ENCODE data around the gene PCBP4.
A peak's percentile ranks its signal among the peaks of the same experiment; 100 is the strongest.

The PCBP4 gene

DNA sequence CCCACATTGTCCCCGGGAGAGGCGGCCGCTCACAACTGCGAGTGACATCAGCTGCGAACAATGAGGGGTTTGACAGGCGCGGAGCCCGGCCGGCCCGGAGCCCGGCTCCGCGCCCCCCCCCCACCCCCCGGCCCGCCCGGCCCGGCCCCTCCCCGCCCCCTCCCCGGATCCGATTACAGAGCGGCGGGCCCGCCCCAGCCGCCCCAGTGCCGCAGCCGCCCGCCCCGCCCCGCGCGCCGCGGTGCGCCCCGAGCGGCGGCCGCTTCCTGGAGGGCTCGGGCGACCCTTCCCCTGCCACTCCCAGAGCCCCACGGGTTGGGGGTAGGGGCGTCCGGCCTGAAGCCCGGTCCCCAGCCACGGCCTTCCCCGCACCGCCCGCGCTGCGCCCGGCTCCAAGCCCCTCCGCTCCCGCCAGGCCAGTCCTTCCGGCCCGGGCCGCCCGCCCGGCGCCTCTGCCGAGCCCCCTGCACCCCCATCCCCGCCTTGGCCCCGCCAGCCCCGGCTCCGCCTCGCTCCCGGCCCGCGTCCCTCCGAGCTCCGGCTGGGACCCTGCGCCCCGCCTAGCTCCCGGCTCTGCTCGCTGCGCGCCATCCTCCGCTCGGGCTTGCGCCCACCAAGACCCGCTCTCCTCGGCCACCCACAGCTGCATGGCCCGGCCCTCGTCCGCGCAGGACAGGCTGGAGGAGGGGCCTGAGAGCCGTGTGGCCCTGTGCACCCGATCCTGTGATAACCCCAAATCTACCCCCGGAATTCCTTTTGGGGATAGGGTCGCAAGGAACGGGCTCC lies at the start of gene PCBP4:
Gene PCBP4 (minus strand): TSS at position 71 of the 786 bp plus-strand sequence. CDS start 6,214 bp downstream, outside the sequence.
- DNase-seq (ENCODE audit: insufficient read length, low spot score) = peak; percentile 71
- no peak for FAIRE-seq

DNA sequence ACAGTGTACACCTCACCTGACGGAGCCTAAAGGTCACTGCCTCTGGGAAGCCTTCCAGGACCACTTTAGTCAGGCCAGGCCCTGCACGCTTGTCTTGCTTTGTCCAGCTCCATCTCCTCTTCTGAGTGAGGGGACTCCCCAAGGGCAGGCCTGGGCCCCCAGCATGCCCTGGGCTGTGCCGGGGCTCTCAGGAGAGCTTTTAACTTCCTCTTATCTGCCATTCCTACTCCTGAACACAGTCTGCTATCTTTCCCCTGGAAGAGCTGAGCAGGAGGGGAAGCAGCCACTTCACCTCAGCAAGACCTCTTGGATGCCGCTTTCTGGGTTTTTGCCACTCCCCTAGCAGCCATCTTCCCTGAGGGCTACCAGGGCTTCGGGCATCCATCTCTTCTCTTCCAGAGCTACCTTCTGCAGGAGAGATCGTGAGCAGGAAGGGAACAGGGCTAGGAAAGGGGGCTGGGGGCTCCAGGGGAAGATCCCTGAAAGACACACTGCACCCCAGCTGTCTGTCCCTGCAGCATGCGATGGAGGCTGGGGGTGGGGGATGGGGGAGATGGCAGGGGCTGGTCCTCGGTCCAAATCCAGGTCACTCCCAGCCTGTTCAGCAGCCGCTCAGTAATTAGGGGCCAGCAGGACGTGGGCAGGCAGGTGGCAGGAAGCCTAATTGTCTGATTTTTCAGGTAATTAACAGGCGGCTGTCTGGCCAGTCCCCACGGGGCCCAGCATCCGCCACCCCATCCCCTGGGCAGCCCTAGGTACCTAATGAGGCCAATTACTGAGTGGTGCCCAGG lies 48.4 kb upstream of the PCBP4 start:
- DNase-seq (ENCODE audit: insufficient read length, low spot score) = no peak
- FAIRE-seq = no peak

DNA sequence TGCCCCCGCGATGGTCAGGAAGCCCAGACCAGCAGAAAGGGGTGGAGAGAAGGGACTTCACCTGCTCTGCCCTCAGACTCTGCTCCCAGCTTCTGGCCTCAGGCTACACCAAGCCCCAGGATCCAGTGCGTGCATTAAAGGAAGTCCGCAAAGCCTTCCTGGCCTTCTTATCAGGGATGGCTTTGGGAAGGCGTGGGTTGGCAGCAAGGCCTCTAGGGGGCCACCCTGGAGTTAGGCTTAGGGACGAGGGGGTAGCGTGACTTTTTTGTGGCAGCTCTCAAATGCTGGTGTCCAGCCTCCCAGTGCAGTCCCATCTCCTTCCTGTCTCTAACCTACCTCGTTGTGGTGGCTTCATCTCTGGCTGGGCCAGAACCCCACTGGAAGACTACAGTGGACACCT lies 47.4 kb upstream of the PCBP4 start:
- DNase-seq (ENCODE audit: insufficient read length, low spot score) (no peak), FAIRE-seq (no peak)

DNA sequence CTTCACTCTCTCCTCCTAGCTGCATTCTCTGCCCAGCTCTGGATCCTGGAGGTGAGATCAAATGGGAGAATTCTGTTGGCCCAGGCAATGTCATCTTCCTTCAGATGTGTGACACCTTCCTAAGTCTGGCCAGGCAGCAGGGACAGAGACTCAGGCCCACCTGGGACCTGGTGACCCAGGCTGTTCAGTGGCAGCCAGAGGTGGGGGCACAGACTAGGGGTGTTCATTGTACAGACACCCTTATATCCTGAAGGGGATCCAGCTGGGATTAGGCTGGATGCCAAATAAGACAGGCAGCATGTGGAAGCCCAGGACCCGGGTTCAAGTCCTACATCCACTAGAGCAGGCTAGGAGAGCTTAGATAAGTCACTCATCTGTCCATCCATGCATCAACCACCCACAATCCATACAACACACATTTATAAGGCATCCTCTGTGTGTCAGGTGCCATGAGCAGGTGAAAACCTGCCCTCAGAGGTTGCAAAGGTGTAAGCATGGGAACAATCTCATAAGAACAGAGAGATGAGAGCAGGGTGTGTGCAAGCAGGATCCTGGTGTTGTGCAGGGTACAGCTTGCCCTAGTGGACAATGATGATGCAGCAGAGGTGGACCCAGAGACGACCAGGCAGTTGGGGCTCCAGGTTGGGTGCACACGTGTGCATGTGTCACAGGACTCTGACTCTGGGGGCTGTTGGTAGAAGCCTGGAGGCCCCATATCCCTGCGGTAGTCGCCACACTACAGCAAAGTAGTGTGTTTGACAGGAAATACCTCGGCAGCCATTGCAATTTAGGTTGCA lies 46.7 kb upstream of the PCBP4 start:
- DNase-seq (ENCODE audit: insufficient read length, low spot score) = no peak
- FAIRE-seq = peak; percentile 76

DNA sequence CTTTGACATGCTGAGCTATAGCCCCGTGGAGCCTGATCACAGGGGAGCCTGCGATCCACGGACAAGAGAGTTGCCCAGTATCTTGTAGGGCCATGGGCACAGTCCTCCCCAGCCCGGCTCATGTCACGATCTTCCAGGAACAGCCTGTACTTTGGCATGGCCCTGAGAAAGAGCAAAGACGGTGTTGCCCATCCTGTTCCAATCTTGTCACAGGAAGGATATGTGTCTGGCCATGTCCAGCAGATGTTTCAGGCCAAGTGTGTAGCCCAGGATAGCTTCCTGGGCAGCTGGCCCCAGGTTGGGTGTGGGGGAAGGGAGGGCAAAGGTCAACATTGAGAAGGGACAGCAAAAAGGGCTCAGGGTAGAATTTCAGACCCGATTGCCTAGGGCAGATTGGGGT lies 45.4 kb upstream of the PCBP4 start:
- DNase-seq (ENCODE audit: insufficient read length, low spot score) (no peak), FAIRE-seq (no peak)

DNA sequence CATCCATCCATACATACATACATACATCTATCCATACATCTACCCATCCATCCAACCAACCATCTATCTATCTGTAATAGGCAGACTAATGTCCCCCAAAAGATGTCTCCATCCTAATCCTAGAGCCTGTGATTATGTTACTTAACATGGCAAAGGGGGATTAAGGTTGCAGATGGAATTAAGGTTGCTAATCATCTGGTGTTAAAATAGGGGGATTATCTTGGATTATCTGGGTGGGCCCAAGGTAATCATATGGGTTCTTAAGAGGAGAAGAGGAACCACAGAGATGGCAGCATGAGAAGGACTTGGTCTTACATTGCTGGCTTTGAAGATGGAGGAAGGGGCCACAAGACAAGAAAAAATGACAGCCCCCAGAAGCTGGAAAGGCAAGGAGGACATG lies 43.2 kb upstream of the PCBP4 start:
- DNase-seq (ENCODE audit: insufficient read length, low spot score) (no peak), FAIRE-seq (no peak)

DNA sequence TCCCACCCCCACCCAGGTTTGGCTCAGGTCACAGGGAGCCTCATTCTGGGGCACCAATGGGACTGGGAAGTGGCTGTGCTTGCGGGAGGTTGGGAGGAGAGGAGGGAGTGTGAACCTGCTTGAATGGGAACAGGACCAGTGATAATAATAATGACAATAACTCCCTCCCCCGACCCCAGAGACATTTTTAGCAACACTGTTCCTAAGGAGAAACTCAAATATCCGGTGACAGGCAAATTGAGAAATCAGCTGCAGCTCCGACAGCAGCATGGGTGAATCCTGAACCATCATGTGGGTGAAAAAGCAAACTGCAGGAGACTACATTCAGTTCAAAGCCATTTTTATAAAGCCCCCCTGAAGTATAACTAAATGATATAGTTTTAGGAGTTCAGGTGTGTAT lies 40.0 kb upstream of the PCBP4 start:
- FAIRE-seq (no peak), DNase-seq (ENCODE audit: insufficient read length, low spot score) (no peak)

DNA sequence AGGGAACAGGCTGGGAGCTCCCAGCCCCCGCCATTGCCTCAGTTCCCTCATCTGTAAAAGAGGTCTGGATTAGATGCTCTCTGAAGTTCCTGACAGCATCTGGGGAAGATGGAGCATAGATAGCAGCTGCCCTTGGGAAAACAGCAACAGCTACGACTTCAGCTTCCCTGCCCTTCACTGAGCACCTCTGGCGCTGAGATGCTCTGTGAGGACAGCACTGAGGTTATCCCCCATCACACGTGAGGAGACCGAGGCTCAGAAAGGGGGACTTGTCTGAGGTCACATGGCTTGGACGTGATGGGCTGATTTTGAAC lies 39.5 kb upstream of the PCBP4 start:
- DNase-seq (ENCODE audit: insufficient read length, low spot score) (no peak), FAIRE-seq (peak; percentile 54)

DNA sequence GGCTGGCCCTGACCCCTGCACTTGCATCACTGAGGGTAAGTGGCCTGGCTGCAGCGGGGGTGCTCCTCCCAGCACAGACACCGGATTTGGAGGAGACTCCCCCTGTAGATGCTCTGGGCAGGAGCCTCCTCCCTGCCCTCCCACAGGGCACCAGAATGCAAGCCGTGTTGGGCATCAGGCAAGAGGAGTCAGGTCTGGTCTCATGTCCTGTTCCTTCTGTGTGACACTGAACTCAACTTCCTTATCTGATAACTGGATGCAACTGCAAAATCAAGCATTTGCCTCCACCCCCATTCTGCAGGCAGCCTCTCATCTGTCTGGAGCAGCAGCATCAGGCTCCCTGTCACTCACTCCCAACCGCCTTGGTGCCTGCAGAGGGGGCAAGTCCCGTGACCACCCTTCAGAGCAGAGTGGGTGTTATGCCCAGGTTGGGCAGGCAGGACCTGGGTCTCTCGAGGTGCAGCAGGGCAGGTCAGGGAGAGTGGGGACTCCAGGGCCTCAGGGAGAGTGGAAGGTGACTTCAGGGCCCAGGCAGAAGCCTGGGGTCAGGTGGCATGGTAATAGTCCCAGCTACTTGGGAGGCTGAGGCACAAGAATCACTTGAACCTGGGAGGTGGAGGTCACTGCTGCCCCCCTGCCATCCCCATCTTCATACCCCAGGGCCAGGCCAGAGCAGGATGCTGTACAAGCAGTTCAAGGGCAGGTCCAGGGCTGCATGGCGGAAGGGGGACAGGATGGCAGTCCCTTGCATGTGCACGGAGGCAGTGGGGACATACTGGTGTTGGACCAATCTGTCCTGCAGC lies 39.0 kb upstream of the PCBP4 start:
- FAIRE-seq (peak; percentile 75), DNase-seq (ENCODE audit: insufficient read length, low spot score) (no peak)

DNA sequence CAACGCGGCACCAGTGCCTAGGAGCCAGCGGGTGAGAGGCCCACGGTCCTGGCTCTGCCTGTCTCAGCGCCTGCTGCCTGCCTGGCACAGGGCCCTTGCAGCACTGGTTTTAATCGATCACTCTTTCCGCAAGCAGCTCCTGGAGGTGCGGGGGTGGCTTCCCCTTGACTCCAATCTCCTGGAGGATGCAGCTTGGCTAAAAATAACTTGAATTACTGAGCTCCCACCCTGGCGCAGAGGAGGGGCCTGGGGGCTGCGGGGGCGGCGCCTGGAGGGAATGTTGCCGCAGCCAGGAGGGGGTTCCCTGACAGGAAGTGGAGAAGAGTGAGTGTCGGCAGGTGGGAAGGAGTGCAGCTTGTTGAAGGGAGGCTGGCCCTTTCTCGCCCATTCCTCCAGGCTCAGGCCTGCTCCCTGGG lies 38.3 kb upstream of the PCBP4 start:
- peak; percentile 75 for DNase-seq (ENCODE audit: insufficient read length, low spot score)
- peak; percentile 88 for FAIRE-seq

DNA sequence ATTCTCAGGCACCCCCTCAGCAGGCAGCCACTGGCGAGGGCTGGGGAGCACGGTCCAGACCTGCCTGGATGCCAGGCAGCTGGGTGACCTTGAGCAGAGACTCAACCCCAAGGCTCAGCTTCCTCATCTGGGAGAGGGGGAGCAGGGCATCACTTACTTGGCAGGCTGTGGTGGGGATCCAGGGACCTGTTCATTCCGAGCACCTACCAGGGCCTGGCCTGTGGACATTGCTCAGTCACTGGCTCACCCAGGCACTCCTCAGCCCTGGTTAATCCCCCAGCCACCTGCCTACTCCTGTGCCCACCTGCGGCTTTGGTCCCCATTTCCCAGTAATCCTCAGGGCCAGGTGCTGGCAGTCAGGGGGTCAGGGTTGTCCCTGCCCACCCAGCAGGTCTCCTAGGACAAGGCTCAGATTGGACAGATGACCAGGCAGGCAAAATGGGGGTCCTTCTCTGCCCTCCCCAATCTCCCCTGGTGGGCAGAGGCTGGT lies 37.7 kb upstream of the PCBP4 start:
- DNase-seq (ENCODE audit: insufficient read length, low spot score) (no peak), FAIRE-seq (no peak)

DNA sequence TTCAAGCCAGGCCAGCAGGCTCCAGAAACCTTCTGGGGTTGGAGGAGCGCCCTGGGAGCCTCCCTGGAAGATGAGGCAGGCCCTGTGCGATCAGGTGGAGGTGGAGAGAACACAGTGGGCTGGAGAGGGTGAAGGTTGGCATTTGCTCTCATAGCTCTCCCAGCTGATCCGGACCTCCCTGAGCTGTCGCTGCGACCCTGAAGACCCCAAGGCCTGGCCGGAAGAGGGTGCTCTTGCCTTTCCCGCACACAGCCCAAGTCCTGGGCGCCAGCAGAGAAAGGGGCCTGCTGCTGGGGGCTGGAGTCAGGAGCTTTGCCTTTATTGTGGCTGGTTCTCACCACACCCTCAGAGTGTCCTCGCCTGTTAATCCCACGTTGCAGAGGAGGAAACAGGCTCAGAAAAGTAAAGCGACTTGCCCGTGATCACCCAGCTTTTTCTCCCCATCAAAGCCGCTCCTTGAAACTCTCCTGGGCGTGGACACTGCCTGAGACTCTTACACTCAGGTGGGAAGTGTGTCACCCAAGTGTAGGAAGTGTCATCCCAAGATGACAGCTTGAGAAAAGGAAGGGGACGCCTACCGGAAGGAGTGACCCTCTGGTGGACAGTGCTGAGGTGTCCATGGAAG lies 37.0 kb upstream of the PCBP4 start:
- DNase-seq (ENCODE audit: insufficient read length, low spot score) = peak; percentile 60
- FAIRE-seq = peak; percentile 28

DNA sequence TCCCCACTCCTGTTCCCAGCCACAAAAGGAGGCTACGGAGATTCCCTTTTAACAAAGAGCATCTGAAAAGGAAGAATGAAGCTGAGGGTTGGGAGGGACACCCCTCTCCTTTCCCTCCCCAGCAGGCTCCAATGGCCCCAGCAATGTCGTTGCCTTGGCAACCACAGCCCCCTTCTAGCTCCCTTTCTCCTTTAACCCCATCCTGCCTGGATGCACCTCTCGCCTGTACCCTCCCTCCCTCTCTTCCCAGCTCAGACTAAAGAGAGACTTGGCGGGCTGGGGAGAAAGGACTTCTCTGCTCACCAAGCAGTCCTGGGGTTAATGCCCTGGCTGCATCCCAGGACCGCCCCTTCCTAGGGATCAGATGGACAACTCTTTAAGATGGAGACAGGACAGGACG lies 35.5 kb upstream of the PCBP4 start:
- DNase-seq (ENCODE audit: insufficient read length, low spot score) (no peak), FAIRE-seq (peak; percentile 4)

DNA sequence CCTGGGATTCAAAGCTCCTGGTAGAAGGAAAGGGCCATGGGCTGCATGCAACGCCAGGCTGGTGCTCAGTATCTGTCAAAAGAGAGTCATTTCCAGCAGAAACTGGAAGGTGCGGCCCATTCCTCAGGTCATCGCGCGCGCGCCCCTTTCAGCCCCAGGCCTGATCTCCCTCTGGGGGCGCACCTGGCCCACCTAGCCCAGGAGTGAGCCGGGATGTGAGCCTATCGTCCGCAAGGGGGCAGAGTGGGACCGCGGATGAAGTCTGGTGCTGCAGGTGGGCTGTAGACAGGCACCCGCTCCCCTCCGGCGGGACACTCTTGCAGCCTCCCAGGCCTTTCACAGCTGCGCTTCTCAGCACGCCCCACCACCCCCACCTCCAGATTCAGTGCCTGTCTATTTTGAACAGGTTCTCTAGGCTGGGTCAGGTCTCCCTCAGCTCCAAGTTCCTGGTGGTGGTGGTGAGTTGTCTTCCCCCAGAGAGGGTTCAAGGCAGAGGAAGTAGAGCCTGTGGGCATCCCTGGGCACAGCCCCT lies 34.3 kb upstream of the PCBP4 start:
- FAIRE-seq = peak; percentile 97
- peak; percentile 94 for DNase-seq (ENCODE audit: insufficient read length, low spot score)

DNA sequence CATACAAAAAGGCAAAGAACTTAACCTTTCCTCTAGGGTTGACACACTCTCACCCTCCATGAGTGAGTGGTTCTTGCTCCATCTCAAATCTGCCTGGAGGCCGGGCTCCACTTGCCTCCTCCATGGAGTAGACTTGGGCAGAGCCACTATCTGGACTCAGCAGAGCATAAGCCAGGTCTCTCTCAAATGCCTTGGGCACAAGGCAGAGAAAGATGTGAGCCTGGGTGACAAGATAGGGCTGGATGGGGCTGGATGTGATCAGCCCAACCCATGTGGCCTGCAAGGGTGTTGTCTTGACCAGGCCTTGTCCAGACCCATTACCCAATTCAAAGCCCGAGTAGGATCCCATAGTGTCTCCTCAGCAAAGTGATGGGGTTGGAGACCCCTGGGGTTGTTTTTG lies 32.6 kb upstream of the PCBP4 start:
- FAIRE-seq (no peak), DNase-seq (ENCODE audit: insufficient read length, low spot score) (no peak)

DNA sequence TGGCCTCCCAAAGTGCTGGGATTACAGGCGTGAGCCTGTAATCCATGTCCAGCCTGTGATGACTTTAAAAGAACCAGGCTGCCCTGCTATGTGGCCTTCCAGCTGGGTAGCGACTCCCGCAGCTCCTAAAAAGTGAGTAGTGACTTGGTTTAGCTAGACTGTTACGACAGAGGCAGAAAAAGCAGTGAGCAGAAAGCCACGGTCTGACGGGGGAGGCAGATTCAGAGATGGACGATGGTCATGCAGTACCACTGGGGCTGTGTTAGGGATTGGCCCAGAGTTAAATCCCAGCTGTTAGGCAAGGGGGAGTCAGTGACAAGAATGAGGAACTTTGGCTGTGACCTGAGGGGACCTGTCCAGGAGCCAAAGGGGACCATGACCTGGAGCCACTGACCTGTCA lies 31.5 kb upstream of the PCBP4 start:
- FAIRE-seq (no peak), DNase-seq (ENCODE audit: insufficient read length, low spot score) (no peak)

DNA sequence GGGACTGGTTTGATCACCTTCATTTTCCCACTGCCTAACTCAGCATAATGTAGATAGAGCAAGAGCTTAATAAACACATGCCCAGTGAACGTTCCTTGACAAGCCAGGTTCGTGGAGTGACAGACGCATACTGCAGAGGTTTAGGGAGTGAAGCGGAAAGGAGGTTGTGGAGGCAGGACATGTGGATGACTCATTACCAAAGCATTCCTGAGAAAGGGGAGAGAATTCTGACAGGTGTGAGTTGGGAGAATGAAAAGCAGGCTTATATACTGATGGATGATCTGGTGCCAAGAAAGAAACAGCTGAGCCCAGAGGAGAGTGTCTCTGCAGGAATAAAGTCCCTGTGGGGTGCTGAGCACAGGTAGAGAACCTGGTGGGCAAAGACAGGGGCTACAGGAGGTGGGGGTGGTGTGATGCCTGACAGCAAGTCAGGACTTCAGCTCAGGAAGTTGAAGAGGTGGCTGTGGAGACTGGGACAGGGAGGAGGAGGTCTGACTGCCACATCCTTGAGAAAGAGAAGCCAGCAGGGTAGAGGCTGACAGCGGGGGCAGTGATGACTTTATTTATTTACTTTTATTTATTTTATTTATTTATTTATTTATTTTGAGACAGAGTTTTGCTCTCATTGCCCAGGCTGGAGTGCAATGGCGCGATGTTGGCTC lies 30.8 kb upstream of the PCBP4 start:
- FAIRE-seq (peak; percentile 57), DNase-seq (ENCODE audit: insufficient read length, low spot score) (no peak)

DNA sequence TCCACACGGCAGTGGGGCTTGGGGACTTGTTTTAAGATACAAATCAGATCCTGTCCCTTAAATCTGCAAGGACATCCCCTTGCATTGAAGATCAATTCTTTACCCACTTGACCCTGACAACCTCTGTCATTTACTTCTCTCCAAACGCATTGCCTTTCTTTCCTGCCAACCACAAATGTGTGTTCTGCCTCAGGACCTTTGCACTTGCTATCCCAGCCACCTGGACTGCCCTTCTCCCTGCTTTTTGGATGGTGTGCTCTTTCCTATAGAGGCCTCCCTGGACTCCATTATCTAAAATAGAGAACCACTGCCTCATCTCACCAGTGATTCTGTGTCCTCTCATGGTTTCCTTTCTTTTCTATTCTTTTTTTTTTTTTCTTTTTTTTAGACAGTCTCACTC lies 29.9 kb upstream of the PCBP4 start:
- no peak for DNase-seq (ENCODE audit: insufficient read length, low spot score)
- no peak for FAIRE-seq
